GM15510 (cell line): Measurements from ENCODE around the gene NOVA2.

Source experiments
- POLR2A ChIP-seq: IDR thresholded peaks from 3 replicates; pipeline ENCODE4 v1.6.1; 2011; ENCODE audit warnings: borderline replicate concordance; ENCODE audit not compliant: insufficient read length; ENCODE audit errors: extremely low read depth

Gene NOVA2

GRCh38 chr19:45973553-45974338 is at the start of gene NOVA2:
NOVA2 (minus strand) TSS chr19:45973865; CDS start chr19:45973351, 514 bp downstream.
- no peak for TF ChIP-seq POLR2A

GRCh38 chr19:46023311-46023779 is 49.7 kb upstream of the NOVA2 start:
- no peak for TF ChIP-seq POLR2A

GRCh38 chr19:46022431-46023310 is 49.0 kb upstream of the NOVA2 start, which contains the start of gene PGLYRP1:
PGLYRP1 (minus strand) TSS chr19:46023053; CDS start chr19:46023021, 32 bp downstream.
- TF ChIP-seq POLR2A: no peak

GRCh38 chr19:46022061-46022430 is 48.4 kb upstream of the NOVA2 start:
- TF ChIP-seq POLR2A: no peak

- no peak for TF ChIP-seq POLR2A
Measured at GRCh38 chr19:46021531-46022041, 47.9 kb upstream of the NOVA2 start.

GRCh38 chr19:46020819-46021125 is 47.1 kb upstream of the NOVA2 start:
- no peak for TF ChIP-seq POLR2A

- no peak for TF ChIP-seq POLR2A
Measured at GRCh38 chr19:46019270-46019669, 45.6 kb upstream of the NOVA2 start.

GRCh38 chr19:46018729-46019251 is 45.1 kb upstream of the NOVA2 start:
- TF ChIP-seq POLR2A: no peak

GRCh38 chr19:46017874-46018675 is 44.4 kb upstream of the NOVA2 start:
- TF ChIP-seq POLR2A: no peak

GRCh38 chr19:46017095-46017429 is 43.4 kb upstream of the NOVA2 start:
- TF ChIP-seq POLR2A: no peak

- TF ChIP-seq POLR2A: no peak
Measured at GRCh38 chr19:46016426-46017094, 42.9 kb upstream of the NOVA2 start.

- no peak for TF ChIP-seq POLR2A
Measured at GRCh38 chr19:46015687-46016425, 42.2 kb upstream of the NOVA2 start.
